ENCODE measurements around the gene APBB3. TPM values are rescaled to one million over a fixed set of nuclear protein-coding genes. Genes with fewer than 3 reads are reported as not detected.

The APBB3 gene
- total RNA-seq, 4 donors from 2014 or later: 14.0 to 23.7 (median 19.2) TPM

DNA sequence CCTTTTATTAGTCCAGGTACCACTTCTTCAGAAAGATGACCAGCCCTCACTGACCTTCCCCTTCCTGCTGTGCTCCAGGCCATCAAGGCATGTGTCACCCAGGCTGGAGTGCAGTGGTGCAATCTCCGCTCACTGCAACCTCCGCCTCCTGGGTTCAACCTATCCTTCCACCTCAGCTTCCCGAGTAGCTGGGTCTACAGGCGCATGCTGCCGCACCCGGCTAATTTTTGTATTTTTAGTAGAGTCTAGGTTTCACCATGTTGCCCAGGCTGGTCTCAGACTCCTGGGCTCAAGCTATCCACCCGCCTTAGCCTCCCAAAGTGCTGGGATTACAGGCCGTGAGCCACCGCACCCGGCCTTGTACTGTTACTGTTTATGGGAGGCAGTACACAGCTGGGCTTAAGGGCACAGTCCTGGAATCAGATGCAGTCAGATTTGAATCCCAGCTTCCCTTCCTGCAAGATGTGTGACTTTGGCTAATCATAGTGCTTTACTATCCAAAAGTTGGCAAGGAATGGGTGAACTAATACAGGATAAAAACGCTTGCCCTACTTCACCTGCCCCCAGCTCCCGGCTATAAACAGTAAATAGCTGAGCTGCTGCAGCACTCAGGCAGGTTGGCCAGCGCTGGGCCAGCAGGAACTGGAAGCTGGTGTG lies 17.4 kb downstream of the APBB3 start:
- WGBS, 2 donors: 38 to 41% methylated on average over 13 of the region's 13 CpGs
- no peak overlapping the region for H3K4me3 ChIP-seq (ENCODE audit: low read depth, poor library complexity, severe bottlenecking)
- intact Hi-C loops (cut with DNase I; ENCODE audit: low total_unique reads): loop anchor here (10.0 kb wide), 1 partner anchor 162 kb away; no protein-coding TSS in a partner anchor
- TF ChIP-seq POLR2A (IDR thresholded peaks at IDR 0.05): no peak
- peak in 1 of 2 donors; percentile 85 for DNase-seq (ENCODE audit: low spot score in 2 of 2)

DNA sequence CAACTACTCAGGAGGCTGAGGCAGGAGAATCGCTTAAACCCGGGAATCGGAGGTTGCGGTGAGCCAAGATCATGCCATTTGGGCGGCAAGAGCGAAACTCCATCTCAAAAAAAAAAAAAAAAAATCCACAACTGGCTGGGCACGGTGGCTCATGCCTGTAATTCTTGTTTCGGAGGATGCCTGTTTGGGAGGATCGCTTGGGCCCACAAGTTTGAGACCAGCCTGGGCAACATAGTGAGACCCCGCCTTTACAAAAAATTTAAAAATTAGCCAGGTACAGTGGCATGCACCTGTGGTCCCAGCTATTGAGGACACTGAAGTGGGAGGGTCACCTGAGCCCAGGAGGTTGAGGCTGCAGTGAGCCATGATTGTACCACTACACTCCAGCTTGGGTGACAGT lies 18.8 kb downstream of the APBB3 start:
- DNase-seq (ENCODE audit: low spot score in 2 of 2): no peak
- no peak overlapping the region for H3K4me3 ChIP-seq (ENCODE audit: low read depth, poor library complexity, severe bottlenecking)
- TF ChIP-seq, protein P1, sequence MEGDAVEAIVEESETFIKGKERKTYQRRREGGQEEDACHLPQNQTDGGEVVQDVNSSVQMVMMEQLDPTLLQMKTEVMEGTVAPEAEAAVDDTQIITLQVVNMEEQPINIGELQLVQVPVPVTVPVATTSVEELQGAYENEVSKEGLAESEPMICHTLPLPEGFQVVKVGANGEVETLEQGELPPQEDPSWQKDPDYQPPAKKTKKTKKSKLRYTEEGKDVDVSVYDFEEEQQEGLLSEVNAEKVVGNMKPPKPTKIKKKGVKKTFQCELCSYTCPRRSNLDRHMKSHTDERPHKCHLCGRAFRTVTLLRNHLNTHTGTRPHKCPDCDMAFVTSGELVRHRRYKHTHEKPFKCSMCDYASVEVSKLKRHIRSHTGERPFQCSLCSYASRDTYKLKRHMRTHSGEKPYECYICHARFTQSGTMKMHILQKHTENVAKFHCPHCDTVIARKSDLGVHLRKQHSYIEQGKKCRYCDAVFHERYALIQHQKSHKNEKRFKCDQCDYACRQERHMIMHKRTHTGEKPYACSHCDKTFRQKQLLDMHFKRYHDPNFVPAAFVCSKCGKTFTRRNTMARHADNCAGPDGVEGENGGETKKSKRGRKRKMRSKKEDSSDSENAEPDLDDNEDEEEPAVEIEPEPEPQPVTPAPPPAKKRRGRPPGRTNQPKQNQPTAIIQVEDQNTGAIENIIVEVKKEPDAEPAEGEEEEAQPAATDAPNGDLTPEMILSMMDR (IDR thresholded peaks at IDR 0.05): no peak
- no peak for TF ChIP-seq POLR2A (IDR thresholded peaks at IDR 0.05)
- 96 to 98% methylated on average over 10 of the region's 10 CpGs for whole genome bisulfite sequencing, 2 donors
- intact Hi-C loops (cut with DNase I; ENCODE audit: low total_unique reads): loop anchor here (10.0 kb wide), 1 partner anchor 161 kb away; no protein-coding TSS in a partner anchor

DNA sequence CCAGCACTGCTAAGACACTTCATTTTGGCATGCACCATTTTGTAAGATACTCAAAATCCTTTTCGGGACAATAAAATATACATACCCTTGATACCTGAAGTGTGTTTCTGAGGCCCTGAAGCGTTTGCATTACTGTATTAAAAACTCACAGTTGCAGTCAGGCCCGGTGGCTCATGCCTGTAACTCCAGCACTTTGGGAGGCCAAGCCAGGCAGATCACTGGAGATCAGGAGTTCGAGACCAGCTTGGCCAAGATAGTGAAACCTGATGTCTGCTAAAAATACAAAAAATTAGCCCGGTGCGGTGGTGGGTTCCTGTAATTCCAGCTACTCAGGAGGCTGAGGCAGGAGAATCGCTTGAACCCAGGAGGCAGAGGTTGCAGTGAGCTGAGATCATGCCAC lies 19.4 kb downstream of the APBB3 start:
- DNase-seq (ENCODE audit: low spot score in 2 of 2): no peak
- TF ChIP-seq, protein P1 (IDR thresholded peaks at IDR 0.05): no peak
- TF ChIP-seq POLR2A (IDR thresholded peaks at IDR 0.05): no peak
- WGBS, 2 donors: 94 to 96% methylated on average over 7 of the region's 7 CpGs
- intact Hi-C loops (cut with DNase I; ENCODE audit: low total_unique reads): loop anchor here (10.0 kb wide), 1 partner anchor 160 kb away; no protein-coding TSS in a partner anchor
- no peak overlapping the region for H3K4me3 ChIP-seq (ENCODE audit: low read depth, poor library complexity, severe bottlenecking)

DNA sequence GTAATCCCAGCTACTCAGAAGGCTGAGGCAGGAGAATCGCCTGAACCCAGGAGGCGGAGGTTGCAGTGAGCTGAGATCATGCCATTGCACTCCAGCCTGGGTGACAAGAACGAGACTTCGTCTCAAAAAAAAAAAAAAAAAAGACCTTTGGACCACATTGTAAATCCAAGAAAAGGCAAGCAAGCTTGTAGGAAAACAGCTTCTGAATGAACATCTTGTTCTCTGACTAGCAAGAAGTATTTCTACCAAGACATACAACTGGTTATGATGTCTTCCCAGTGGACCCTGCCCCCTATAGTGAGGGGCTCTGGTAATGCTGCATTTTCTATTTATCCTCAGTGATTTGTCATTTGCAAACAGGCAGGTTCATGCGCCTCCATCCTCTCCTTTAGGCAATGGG lies 21.4 kb downstream of the APBB3 start:
- 82 to 90% methylated on average over 5 of the region's 5 CpGs for WGBS, 2 donors
- no peak for DNase-seq (ENCODE audit: low spot score in 2 of 2)
- no peak overlapping the region for H3K4me3 ChIP-seq (ENCODE audit: low read depth, poor library complexity, severe bottlenecking)
- no peak for TF ChIP-seq POLR2A (IDR thresholded peaks at IDR 0.05)
- TF ChIP-seq, protein P1 (IDR thresholded peaks at IDR 0.05): no peak
- intact Hi-C loops (cut with DNase I; ENCODE audit: low total_unique reads): loop anchor here (10.0 kb wide), 1 partner anchor 158 kb away; no protein-coding TSS in a partner anchor

DNA sequence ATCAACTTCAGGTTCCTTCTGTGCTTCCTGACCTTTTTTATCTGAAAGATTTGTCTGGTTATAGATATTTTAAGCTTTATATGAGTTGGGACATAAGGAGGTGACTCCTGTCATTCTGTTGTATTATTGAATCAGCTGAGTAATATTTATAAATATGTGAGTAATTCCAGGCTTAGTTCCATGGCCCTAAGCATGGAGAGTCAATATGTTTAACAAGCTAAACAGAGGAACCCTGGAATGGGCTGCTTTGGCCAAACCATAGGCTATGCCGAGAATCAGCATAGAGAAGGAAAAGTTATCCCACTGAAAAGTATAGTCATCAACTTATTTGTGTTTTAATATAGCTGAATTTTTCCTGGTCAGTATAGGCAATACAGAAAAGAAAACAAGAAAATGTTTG lies 24.2 kb downstream of the APBB3 start:
- WGBS, 2 donors: 88 to 97% methylated on average over 1 of the region's 1 CpG
- TF ChIP-seq, protein P1 (IDR thresholded peaks at IDR 0.05): no peak
- no peak overlapping the region for H3K4me3 ChIP-seq (ENCODE audit: low read depth, poor library complexity, severe bottlenecking)
- DNase-seq (ENCODE audit: low spot score in 2 of 2): no peak
- intact Hi-C loops (cut with DNase I; ENCODE audit: low total_unique reads): loop anchor here (10.0 kb wide), 1 partner anchor 155 kb away; no protein-coding TSS in a partner anchor

DNA sequence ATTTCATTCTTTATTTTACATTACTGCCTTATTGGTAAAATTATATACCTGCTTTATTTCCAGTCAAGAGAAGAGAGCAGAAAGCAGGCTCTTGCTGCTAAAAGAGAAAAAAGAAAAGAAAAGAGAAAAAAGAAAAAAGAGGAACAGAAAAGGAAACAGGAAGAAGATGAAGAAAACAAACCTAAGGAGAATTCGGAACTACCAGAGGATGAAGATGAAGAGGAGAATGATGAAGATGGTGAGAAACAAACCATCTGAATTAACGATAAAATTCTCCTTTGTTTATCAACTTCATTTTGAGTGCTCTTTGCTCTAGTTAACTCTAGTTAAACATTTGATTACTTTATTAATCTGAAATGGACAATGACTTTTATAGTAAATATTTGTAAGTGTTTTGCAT lies 40.4 kb downstream of the APBB3 start:
- no peak for DNase-seq (ENCODE audit: low spot score in 2 of 2)
- TF ChIP-seq, protein P1 (IDR thresholded peaks at IDR 0.05): no peak
- no peak for TF ChIP-seq POLR2A (IDR thresholded peaks at IDR 0.05)
- intact Hi-C loops (cut with DNase I; ENCODE audit: low total_unique reads): no loop called here
- 90 to 93% methylated on average over 2 of the region's 2 CpGs for WGBS, 2 donors
- no peak overlapping the region for H3K4me3 ChIP-seq (ENCODE audit: low read depth, poor library complexity, severe bottlenecking)

Data from lower leg skin (tissue), 4 donors.